Left renal cortex interstitium (tissue), 4 donors: Measurements from ENCODE around the gene ASIC3. TPM values are rescaled to one million over a fixed set of nuclear protein-coding genes. Genes with fewer than 3 reads are reported as not detected.

Source experiments
- DNase-seq, 4 donors: peaks; one replicate each; pipeline ENCODE4 v3.0.0-alpha.2; 2013; ENCODE audit warnings: low read depth in 4 of 4, low spot score in 2 of 4, missing footprints in 1 of 4
- polyA plus RNA-seq, 4 donors: library from polyadenylated mRNA; unstranded; fragments of 120-200 nt; gene quantifications; one replicate each; pipeline ENCODE4 v1.2.1, GENCODE V29; 2013; ENCODE audit not compliant: insufficient read length in 4 of 4

The ASIC3 gene
- polyA plus RNA-seq, 4 donors: 0.83 to 3.8 (median 2.5) TPM

DNA sequence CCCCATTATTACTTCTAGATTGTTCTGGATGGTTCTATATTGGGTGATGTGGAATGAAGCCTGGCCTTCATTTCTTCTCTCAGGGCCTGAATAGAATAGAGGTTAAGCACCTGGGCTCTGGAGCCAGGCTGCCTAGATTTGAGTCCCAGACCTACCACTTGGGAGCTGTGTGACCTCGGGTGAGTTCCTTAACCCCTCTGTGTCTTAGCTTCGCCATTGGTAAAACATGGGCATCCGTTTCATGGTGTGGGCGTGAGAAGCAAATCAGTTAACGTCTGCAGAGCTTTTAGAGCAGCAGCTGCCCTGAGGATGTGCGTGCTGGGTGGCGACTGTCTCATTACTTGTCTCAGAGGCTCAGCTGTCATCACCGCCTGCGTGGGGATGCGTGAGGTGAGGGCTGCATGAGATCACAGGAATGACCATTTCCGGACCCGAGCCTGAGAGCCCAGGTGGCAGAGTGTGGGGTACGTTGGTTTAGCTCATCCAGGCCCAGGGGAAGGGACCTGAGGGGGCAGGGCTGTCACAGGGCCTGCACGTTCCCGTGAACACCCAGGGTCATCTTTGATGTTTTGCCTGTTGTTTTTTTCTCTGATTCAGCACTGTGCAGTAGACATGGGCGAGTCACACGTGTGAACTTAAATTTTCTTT, 47.6 kb downstream of the ASIC3 start:
- DNase-seq: no peak

DNA sequence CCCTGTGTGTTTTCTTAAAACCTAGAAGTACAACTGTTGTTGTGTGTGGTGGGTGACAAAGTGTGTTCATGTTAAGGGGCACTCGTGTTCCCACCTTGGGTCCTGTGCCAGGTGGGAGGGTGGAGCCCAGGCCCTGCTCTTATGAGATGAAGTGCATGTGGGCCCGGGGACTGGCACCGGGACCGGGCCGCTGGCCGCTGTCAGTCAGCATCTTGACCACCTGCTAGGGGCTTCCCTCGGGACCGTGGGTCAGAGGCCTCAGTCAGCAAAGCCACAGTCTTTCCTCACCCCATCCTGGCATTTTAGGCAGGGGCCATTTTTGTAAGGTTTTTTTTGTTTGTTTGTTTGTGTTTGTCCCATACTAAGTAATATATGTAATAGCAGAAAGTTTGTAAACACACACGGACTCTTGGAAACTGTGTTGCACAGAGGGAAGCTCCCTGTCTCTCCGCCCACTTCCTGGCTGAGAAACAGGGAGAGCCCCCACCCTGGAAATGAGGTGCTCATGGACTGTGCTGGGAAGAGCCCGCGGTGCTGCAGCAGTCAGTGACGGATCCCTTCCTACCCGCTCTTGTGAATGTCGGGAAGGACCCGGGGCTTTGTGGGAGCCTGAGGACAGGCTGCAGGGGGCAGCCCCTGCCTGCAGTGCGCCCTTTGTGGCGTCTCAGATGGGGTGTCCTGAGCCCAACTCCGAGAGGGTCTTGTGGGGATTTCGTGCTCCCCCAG, 51.3 kb downstream of the ASIC3 start:
- no peak for DNase-seq

DNA sequence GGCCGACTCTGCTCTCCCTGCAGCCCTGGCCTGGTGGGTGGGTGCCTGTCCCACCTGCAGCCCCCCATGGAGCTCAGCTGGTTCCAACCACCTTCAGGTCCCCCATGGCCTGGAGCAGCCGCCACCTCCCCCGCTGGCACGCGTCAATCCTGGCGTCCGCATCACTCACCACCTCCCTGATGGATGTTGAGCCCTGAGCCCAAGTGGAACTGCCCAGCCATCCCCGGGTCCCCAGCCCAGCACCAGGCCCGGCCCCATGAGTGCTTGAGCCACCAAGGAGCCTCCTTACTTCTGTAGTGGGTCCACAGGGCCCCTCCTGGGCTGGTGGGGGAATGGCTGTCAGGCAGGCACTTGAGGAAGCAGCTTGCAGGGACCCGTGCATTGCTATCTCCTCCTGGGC, 52.6 kb downstream of the ASIC3 start:
- DNase-seq: no peak

DNA sequence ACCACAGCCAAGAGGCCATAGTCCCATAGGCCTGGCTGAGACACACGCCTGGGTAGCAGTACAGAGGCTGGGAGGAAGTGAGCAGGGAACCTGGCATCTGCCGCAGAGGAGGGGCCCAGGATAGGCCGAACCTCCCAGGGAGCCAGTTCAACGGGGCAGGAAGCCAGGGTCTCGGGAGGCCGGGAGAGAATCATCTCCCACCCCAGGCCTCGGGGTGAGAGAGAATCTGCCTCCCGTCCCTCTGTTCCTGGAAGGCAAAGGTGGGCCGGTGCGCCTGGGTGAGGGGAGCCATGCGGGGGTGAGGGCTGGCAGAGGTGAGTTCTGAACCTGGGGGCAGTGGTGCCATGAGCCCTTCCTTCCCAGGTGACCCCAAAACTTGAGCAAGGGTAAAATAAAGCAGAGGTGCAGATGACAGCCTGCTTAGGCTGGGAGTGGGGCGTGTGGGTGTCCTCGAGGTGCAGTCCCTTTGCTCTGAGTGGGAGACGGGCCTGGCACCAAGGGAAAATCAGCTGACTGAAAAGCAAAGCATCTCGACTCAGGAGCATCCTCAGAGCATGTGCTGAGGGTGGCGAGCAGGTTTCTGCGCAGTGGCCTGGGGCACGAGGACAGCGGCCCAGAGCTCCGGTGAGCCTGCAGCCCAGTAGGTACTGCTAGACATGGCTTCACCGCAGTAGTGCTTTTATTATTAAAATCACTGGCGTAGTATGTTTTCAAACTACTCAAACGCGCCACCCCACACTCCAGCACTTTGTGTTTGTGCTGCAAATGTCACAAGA, 53.5 kb downstream of the ASIC3 start:
- DNase-seq: no peak

Other genes with a start within 250 kb of the ASIC3 start
- 100 to 1,000 TPM in 1 of 4 donors, 10 to 100 TPM in 3; 68.3 to 103 (median 85.6) TPM for gene TMEM176B, start 248.2 kb upstream of the ASIC3 start, polyA plus RNA-seq
- 100 to 1,000 TPM in 2 of 4 donors, 10 to 100 TPM in 2; 74.3 to 122 (median 96.8) TPM for gene TMEM176A, start 247.8 kb upstream of the ASIC3 start, polyA plus RNA-seq
- 100 to 1,000 TPM in 1 of 4 donors, 10 to 100 TPM in 3; 23.9 to 102 (median 75.6) TPM for gene AOC1, start 196.0 kb upstream of the ASIC3 start, polyA plus RNA-seq
- 10 to 100 TPM; 15.4 to 23.2 (median 20.1) TPM for gene KCNH2, start 70.2 kb upstream of the ASIC3 start, polyA plus RNA-seq
- 10 to 100 TPM in 3 of 4 donors, 1 to 10 TPM in 1; 9.5 to 15.3 (median 12.9) TPM for gene NOS3, start 57.5 kb upstream of the ASIC3 start, polyA plus RNA-seq
- 1 to 10 TPM; 2.0 to 3.3 (median 2.5) TPM for gene ATG9B, start 24.0 kb upstream of the ASIC3 start, polyA plus RNA-seq
- gene ABCB8, start 20.1 kb upstream of the ASIC3 start, polyA plus RNA-seq: 10 to 100 TPM; 15.5 to 34.4 (median 27.2) TPM
- 10 to 100 TPM; 16.9 to 20.4 (median 18.7) TPM for gene CDK5, start 9.4 kb downstream of the ASIC3 start, polyA plus RNA-seq
- 100 to 1,000 TPM in 3 of 4 donors, 10 to 100 TPM in 1; 68.0 to 137 (median 103) TPM for gene SLC4A2, start 11.1 kb downstream of the ASIC3 start, polyA plus RNA-seq
- 10 to 100 TPM; 45.1 to 83.4 (median 69.9) TPM for gene FASTK, start 32.3 kb downstream of the ASIC3 start, polyA plus RNA-seq
- gene TMUB1, start 35.0 kb downstream of the ASIC3 start, polyA plus RNA-seq: 10 to 100 TPM; 19.2 to 42.8 (median 37.4) TPM
- gene AGAP3, start 37.9 kb downstream of the ASIC3 start, polyA plus RNA-seq: 10 to 100 TPM; 54.8 to 92.1 (median 68.4) TPM
- gene GBX1, start 119.2 kb downstream of the ASIC3 start, polyA plus RNA-seq: under 1 TPM in 3 of 4 donors, not detected in 1; 0.17 to 0.33 (median 0.22) TPM
- under 1 TPM in 1 of 4 donors, not detected in 3; 0.12 TPM for gene ASB10, start 138.7 kb downstream of the ASIC3 start, polyA plus RNA-seq
- gene H2BK1, start 162.0 kb downstream of the ASIC3 start, polyA plus RNA-seq: not detected
- gene ABCF2, start 178.7 kb downstream of the ASIC3 start, polyA plus RNA-seq: 10 to 100 TPM; 25.1 to 28.4 (median 26.6) TPM
- gene CHPF2, start 184.0 kb downstream of the ASIC3 start, polyA plus RNA-seq: 10 to 100 TPM; 22.2 to 29.9 (median 26.8) TPM
- gene SMARCD3, start 200.2 kb downstream of the ASIC3 start, polyA plus RNA-seq: 10 to 100 TPM; 60.5 to 90.4 (median 76.0) TPM